SK-N-SH (cell line): ENCODE results near the gene RPRD2. TPM values are rescaled to one million over a fixed set of nuclear protein-coding genes. Genes with fewer than 3 reads are reported as not detected.

Source experiments
- CTCF ChIA-PET: fragments of 300-600, 350-600 bp; formaldehyde crosslinking; extraction: SDS; loops from one replicate; lab custom pipeline; 2021; lab: Yijun Ruan, JAX
- POLR2A ChIA-PET: fragments of 350-600 bp; sonication (Branson Sonifier 250); formaldehyde crosslinking; extraction: SDS; loops from one replicate; lab custom pipeline; 2020; ENCODE audit warnings: antibody characterized with exemption, inconsistent platforms; lab: Yijun Ruan, JAX
- DNase-seq: peaks from one replicate; pipeline ENCODE4 v3.0.0; 2012
- H2AFZ ChIP-seq: fragments of 200-600 bp; sonication (generic); 2 replicates; pipeline ENCODE4 v1.8.1; 2016; ENCODE audit warnings: antibody characterized with exemption, mild to moderate bottlenecking, low read depth
- H3F3A ChIP-seq: fragments of 200-600 bp; sonication (generic); replicated peaks from 2 replicates; pipeline ENCODE3; 2016; ENCODE audit warnings: antibody characterized with exemption, mild to moderate bottlenecking; ENCODE audit not compliant: insufficient read depth
- H3K27ac ChIP-seq, 2 experiments: fragments of 200-500 bp in 1 of 2; fragments of 200-600 bp in 1 of 2; sonication (Bioruptor generic) in 1 of 2; sonication (generic), shearing (Covaris generic) in 1 of 2; 2 replicates each; pipeline versions ENCODE4 v1.5.1 to v1.6.1; 2014 to 2016; ENCODE audit warnings: low read depth in 2 of 2, inconsistent platforms in 1 of 2, low read length in 1 of 2, mild to moderate bottlenecking in 1 of 2, mixed read lengths in 1 of 2
- H3K27me3 ChIP-seq: fragments of 200-600 bp; sonication (generic), shearing (Covaris generic); 2 replicates; pipeline ENCODE4 v1.6.1; 2016; ENCODE audit warnings: mixed run types; ENCODE audit not compliant: insufficient read depth
- H3K36me3 ChIP-seq, 2 experiments: fragments of 200-500 bp in 1 of 2; fragments of 200-600 bp in 1 of 2; sonication (Bioruptor generic) in 1 of 2; sonication (generic) in 1 of 2; replicated peaks in 1 of 2; 2 replicates each; pipeline versions ENCODE3 to v1.5.1; 2014 to 2016; ENCODE audit warnings: low read length in 1 of 2, mild to moderate bottlenecking in 1 of 2; ENCODE audit not compliant: insufficient read depth in 2 of 2, control insufficient read depth in 1 of 2
- H3K4me1 ChIP-seq, 2 experiments: fragments of 200-500 bp in 1 of 2; fragments of 200-600 bp in 1 of 2; sonication (Bioruptor generic) in 1 of 2; sonication (generic), shearing (Covaris generic) in 1 of 2; 2 replicates each; pipeline versions ENCODE4 v1.5.1 to v1.6.1; 2014 to 2016; ENCODE audit warnings: low read depth in 1 of 2, low read length in 1 of 2, mixed run types in 1 of 2; ENCODE audit not compliant: insufficient read depth in 2 of 2, control insufficient read depth in 1 of 2
- H3K4me2 ChIP-seq: fragments of 200-600 bp; sonication (generic), shearing (Covaris generic); 2 replicates; pipeline ENCODE4 v1.6.1; 2017; ENCODE audit warnings: mixed run types
- H3K4me3 ChIP-seq, 2 experiments: fragments of 200-500 bp in 1 of 2; fragments of 200-600 bp in 1 of 2; sonication (Bioruptor generic) in 1 of 2; sonication (generic), shearing (Covaris generic) in 1 of 2; 2 replicates each; pipeline versions ENCODE4 v1.5.1 to v1.8.1; 2014 to 2016; ENCODE audit warnings: low read depth in 2 of 2, inconsistent platforms in 1 of 2, low read length in 1 of 2, mild to moderate bottlenecking in 1 of 2, mixed read lengths in 1 of 2, moderate library complexity in 1 of 2
- H3K79me2 ChIP-seq: fragments of 200-600 bp; sonication (generic); 2 replicates; pipeline ENCODE4 v1.8.1; 2017; ENCODE audit warnings: mild to moderate bottlenecking; ENCODE audit not compliant: insufficient read depth
- H3K9ac ChIP-seq: fragments of 200-600 bp; sonication (generic); 2 replicates; pipeline ENCODE4 v1.6.1; 2017; ENCODE audit warnings: mixed run types
- H3K9me2 ChIP-seq: fragments of 200-600 bp; sonication (generic); 2 replicates; pipeline ENCODE4 v1.6.1; 2017; ENCODE audit warnings: mixed run types
- H3K9me3 ChIP-seq: fragments of 200-600 bp; sonication (generic); 2 replicates; pipeline ENCODE4 v1.6.1; 2017; ENCODE audit warnings: mixed run types, mild to moderate bottlenecking, moderate library complexity
- H4K20me1 ChIP-seq: fragments of 200-600 bp; sonication (generic); 2 replicates; pipeline ENCODE4 v1.6.1; 2017; ENCODE audit warnings: mild to moderate bottlenecking, mixed run types; ENCODE audit not compliant: insufficient read depth
- EP300 ChIP-seq, 2 experiments: IDR thresholded peaks; 2 replicates each; pipeline versions ENCODE4 v1.4.0 to v1.6.1; 2012; ENCODE audit warnings: borderline replicate concordance in 1 of 2, low read depth in 1 of 2, low read length in 1 of 2
- FOSL2 ChIP-seq: IDR thresholded peaks from 2 replicates; pipeline ENCODE4 v1.4.0; 2012; ENCODE audit warnings: low read depth, mild to moderate bottlenecking, moderate library complexity, borderline replicate concordance
- FOXM1 ChIP-seq: IDR thresholded peaks from 2 replicates; pipeline ENCODE4 v1.4.0; 2012; ENCODE audit warnings: low read depth, mild to moderate bottlenecking
- GABPA ChIP-seq: IDR thresholded peaks from 2 replicates; pipeline ENCODE4 v1.4.0; 2012; ENCODE audit warnings: low read depth, mild to moderate bottlenecking
- GATA2 ChIP-seq: sonication (generic); formaldehyde crosslinking; IDR thresholded peaks from 2 replicates; pipeline ENCODE4 v1.5.0; 2020; ENCODE audit warnings: mild to moderate bottlenecking, missing genetic modification reagents
- JUND ChIP-seq: IDR thresholded peaks from 2 replicates; pipeline ENCODE4 v1.4.0; 2012
- NRF1 ChIP-seq: IDR thresholded peaks from 2 replicates; pipeline ENCODE4 v1.6.1; 2012; ENCODE audit warnings: low read depth, mild to moderate bottlenecking, low read length
- POLR2AphosphoS5 ChIP-seq: IDR thresholded peaks from 2 replicates; pipeline ENCODE4 v1.6.1; 2012; ENCODE audit warnings: low read depth, low read length
- RAD21 ChIP-seq: IDR thresholded peaks from 2 replicates; pipeline ENCODE4 v1.6.1; 2012; ENCODE audit warnings: mild to moderate bottlenecking, low read length
- RCOR1 ChIP-seq: fragments of 150-350 bp; IDR thresholded peaks from 2 replicates; pipeline ENCODE4 v1.6.1; 2017; ENCODE audit warnings: antibody characterized with exemption, low read length
- SIN3A ChIP-seq: IDR thresholded peaks from 2 replicates; pipeline ENCODE4 v1.6.1; 2012; ENCODE audit warnings: low read depth, mild to moderate bottlenecking, low read length, moderate library complexity, borderline replicate concordance
- SMC3 ChIP-seq: IDR thresholded peaks from 2 replicates; pipeline ENCODE4 v1.6.1; 2012; ENCODE audit warnings: low read depth, low read length, improper control_type of control experiment
- YY1 ChIP-seq: IDR thresholded peaks from 2 replicates; pipeline ENCODE4 v1.4.0; 2012; ENCODE audit warnings: low read depth, mild to moderate bottlenecking
- WGBS: methylation state at CpG from one replicate; pipeline ENCODE4 v1.1.6; 2017; ENCODE audit warnings: low lambda C conversion rate; 5-methylcytosine and 5-hydroxymethylcytosine counted together
- polyA plus RNA-seq, 3 experiments: library from polyadenylated mRNA; depleted of rRNA; stranded (reverse); fragments of >200 nt; gene quantifications; 2 replicates each; pipeline ENCODE4 v1.2.3, GENCODE V29; 2012
- TF ChIP-seq, protein P1 (sequence below): IDR thresholded peaks from 2 replicates; pipeline ENCODE4 v1.4.0; 2012; ENCODE audit warnings: low read depth, borderline replicate concordance
- TF ChIP-seq, protein P2 (sequence below): IDR thresholded peaks from 2 replicates; pipeline ENCODE4; 2012
- TF ChIP-seq, protein P3 (sequence below): IDR thresholded peaks from 2 replicates; pipeline ENCODE4 v1.4.0; 2012; ENCODE audit warnings: low read depth
- TF ChIP-seq, protein P4 (sequence below): IDR thresholded peaks from 2 replicates; pipeline ENCODE4 v1.4.0; 2012; ENCODE audit warnings: low read depth, borderline replicate concordance
- TF ChIP-seq, protein P5 (sequence below): fragments of 200-600 bp; sonication (generic); IDR thresholded peaks from 2 replicates; pipeline ENCODE4 v1.6.1; 2017; ENCODE audit warnings: antibody characterized with exemption, mild to moderate bottlenecking, moderate library complexity

RPRD2 gene
- polyA plus RNA-seq, 1 of the 3 experiments (the other 2 are of a cell fraction) = 9.2 TPM

DNA sequence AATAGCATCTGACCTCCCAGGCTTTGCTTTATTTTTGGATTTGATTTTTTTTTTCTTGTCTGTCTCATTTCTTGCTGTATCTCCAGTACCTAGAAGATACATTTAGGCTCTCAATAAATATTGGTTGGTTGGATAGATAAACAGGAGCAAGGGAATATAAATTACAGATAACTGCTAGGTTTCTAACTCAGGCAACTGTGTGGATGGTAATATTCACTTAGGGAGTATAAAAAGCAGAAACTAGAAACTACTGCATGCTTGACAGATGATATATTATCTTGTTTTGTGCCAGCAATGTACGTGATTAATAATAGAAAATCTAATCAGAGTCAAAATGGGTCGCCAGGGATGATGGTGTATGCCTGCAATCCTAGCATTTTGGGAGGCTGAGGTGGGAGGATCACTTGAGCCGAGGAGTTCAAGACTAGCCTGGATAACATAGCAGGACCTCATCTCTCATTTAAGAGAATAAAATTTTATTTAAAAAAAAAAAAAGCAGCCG is 92.2 kb downstream of the RPRD2 start:
- POLR2A ChIA-PET = no interaction called here
- no peaks in the 10 kb centered on the region for H4K20me1 ChIP-seq
- H3K4me2 ChIP-seq = no peak overlapping the region
- no peak overlapping the region for H3K4me3 ChIP-seq
- H3K9me2 ChIP-seq = no peaks in the 10 kb centered on the region
- no peaks in the 10 kb centered on the region for H3K27me3 ChIP-seq
- DNase-seq = no peak
- H3K27ac ChIP-seq = no peak overlapping the region
- peaks cover 7% of the 10 kb centered on the region for H3F3A ChIP-seq
- H3K4me1 ChIP-seq = no peaks in the 10 kb centered on the region
- 94% methylated on average over 4 of the region's 4 CpGs for WGBS
- H3K36me3 ChIP-seq = peaks cover 8 to 18% of the 10 kb centered on the region in 2 experiments
- TF ChIP-seq, protein P1, sequence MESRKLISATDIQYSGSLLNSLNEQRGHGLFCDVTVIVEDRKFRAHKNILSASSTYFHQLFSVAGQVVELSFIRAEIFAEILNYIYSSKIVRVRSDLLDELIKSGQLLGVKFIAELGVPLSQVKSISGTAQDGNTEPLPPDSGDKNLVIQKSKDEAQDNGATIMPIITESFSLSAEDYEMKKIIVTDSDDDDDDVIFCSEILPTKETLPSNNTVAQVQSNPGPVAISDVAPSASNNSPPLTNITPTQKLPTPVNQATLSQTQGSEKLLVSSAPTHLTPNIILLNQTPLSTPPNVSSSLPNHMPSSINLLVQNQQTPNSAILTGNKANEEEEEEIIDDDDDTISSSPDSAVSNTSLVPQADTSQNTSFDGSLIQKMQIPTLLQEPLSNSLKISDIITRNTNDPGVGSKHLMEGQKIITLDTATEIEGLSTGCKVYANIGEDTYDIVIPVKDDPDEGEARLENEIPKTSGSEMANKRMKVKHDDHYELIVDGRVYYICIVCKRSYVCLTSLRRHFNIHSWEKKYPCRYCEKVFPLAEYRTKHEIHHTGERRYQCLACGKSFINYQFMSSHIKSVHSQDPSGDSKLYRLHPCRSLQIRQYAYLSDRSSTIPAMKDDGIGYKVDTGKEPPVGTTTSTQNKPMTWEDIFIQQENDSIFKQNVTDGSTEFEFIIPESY = no peak
- TF ChIP-seq GATA2 (CRISPR knock-in tag) (no peak), YY1 (no peak), RAD21 (no peak), JUND (no peak), SIN3A (no peak)
- TF ChIP-seq, protein P2, sequence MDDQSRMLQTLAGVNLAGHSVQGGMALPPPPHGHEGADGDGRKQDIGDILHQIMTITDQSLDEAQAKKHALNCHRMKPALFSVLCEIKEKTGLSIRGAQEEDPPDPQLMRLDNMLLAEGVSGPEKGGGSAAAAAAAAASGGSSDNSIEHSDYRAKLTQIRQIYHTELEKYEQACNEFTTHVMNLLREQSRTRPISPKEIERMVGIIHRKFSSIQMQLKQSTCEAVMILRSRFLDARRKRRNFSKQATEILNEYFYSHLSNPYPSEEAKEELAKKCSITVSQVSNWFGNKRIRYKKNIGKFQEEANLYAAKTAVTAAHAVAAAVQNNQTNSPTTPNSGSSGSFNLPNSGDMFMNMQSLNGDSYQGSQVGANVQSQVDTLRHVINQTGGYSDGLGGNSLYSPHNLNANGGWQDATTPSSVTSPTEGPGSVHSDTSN = no peak
- TF ChIP-seq, protein P3, sequence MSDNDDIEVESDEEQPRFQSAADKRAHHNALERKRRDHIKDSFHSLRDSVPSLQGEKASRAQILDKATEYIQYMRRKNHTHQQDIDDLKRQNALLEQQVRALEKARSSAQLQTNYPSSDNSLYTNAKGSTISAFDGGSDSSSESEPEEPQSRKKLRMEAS = no peak
- TF ChIP-seq, all 33 proteins: peak for 0
- no peak overlapping the region for H3K9ac ChIP-seq
- CTCF ChIA-PET = no interaction called here
- H3K79me2 ChIP-seq = no peaks in the 10 kb centered on the region
- H2AFZ ChIP-seq = no peak overlapping the region
- no peaks in the 10 kb centered on the region for H3K9me3 ChIP-seq

DNA sequence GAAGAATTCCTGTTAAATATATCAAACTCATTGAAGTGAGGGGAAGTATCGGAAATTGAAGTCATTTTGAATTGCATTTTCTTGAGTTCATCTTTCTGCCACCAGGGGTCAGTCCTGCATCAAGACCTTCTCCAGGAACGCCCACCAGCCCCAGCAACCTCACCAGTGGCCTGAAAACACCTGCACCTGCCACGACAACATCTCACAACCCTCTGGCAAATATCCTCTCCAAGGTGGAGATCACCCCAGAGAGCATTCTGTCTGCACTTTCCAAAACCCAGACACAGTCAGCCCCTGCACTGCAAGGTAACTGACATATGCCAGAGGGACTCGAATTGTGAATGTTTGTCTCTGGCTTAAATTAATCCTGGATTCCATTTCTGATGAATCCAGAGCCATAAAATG is 100.5 kb downstream of the RPRD2 start:
- ChIA-PET CTCF (interaction anchor here (0.8 to 1.7 kb wide), 4 partner anchors 10 to 107 kb away, joined by 3 to 19 read pairs (median 4); no protein-coding TSS in a partner anchor), POLR2A (no interaction called here)
- Histone ChIP-seq H3K4me1 (no peaks in the 10 kb centered on the region), H3K4me3 (no peak overlapping the region), H3K9me2 (no peaks in the 10 kb centered on the region), H3K27me3 (no peaks in the 10 kb centered on the region), H3K4me2 (no peak overlapping the region), H3K79me2 (no peaks in the 10 kb centered on the region), H2AFZ (no peak overlapping the region), H3K27ac (no peak overlapping the region), H3F3A (peaks cover 11% of the 10 kb centered on the region), H4K20me1 (no peaks in the 10 kb centered on the region), H3K9ac (no peak overlapping the region), H3K9me3 (no peaks in the 10 kb centered on the region), H3K36me3 (peaks cover 14 to 26% of the 10 kb centered on the region in 2 experiments)
- 43% methylated on average over 4 of the region's 4 CpGs for WGBS
- TF ChIP-seq EP300 (IDR thresholded peaks at IDR 0.05; ENCODE audit: borderline replicate concordance in 1 of 2, low read depth in 1 of 2, low read length in 1 of 2) = no peak
- TF ChIP-seq, protein P4, sequence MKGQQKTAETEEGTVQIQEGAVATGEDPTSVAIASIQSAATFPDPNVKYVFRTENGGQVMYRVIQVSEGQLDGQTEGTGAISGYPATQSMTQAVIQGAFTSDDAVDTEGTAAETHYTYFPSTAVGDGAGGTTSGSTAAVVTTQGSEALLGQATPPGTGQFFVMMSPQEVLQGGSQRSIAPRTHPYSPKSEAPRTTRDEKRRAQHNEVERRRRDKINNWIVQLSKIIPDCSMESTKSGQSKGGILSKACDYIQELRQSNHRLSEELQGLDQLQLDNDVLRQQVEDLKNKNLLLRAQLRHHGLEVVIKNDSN = no peak
- no peak for TF ChIP-seq FOXM1
- no peak for TF ChIP-seq FOSL2
- no peak for TF ChIP-seq NRF1
- no peak for TF ChIP-seq RCOR1
- TF ChIP-seq, protein P5, sequence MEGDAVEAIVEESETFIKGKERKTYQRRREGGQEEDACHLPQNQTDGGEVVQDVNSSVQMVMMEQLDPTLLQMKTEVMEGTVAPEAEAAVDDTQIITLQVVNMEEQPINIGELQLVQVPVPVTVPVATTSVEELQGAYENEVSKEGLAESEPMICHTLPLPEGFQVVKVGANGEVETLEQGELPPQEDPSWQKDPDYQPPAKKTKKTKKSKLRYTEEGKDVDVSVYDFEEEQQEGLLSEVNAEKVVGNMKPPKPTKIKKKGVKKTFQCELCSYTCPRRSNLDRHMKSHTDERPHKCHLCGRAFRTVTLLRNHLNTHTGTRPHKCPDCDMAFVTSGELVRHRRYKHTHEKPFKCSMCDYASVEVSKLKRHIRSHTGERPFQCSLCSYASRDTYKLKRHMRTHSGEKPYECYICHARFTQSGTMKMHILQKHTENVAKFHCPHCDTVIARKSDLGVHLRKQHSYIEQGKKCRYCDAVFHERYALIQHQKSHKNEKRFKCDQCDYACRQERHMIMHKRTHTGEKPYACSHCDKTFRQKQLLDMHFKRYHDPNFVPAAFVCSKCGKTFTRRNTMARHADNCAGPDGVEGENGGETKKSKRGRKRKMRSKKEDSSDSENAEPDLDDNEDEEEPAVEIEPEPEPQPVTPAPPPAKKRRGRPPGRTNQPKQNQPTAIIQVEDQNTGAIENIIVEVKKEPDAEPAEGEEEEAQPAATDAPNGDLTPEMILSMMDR = peak; percentile 82
- no peak for TF ChIP-seq SIN3A
- no peak for TF ChIP-seq GABPA
- peak; percentile 80 for TF ChIP-seq RAD21
- TF ChIP-seq POLR2AphosphoS5 = no peak
- peak; percentile 64 for TF ChIP-seq SMC3
- peak; percentile 75 for DNase-seq
